ENCODE data around the gene WDR87.
A peak's percentile ranks its signal among the peaks of the same experiment; 100 is the strongest.

Gene WDR87

GRCh38 chr19:37905946-37906868 lies at the start of gene WDR87:
WDR87 (minus strand) TSS chr19:37906594; CDS start chr19:37898239, 8,355 bp downstream.
- no peak for FAIRE-seq
- DNase-seq (ENCODE audit: low spot score), result peak; percentile 48

- FAIRE-seq (no peak), DNase-seq (ENCODE audit: low spot score) (no peak)
Observed at GRCh38 chr19:37955986-37956385, 49.6 kb upstream of the WDR87 start.

- FAIRE-seq (no peak), DNase-seq (ENCODE audit: low spot score) (no peak)
Observed at GRCh38 chr19:37954421-37954874, 48.1 kb upstream of the WDR87 start.

- FAIRE-seq, result no peak
Observed at GRCh38 chr19:37953918-37954303, 47.5 kb upstream of the WDR87 start.

GRCh38 chr19:37953171-37953917 lies 47.0 kb upstream of the WDR87 start:
- no peak for FAIRE-seq
- no peak for DNase-seq (ENCODE audit: low spot score)

More at GRCh38 chr19:37953918-37954303, 47.5 kb upstream of the WDR87 start:
- DNase-seq (ENCODE audit: low spot score), result no peak

- DNase-seq (ENCODE audit: low spot score) (no peak), FAIRE-seq (no peak)
Observed at GRCh38 chr19:37951816-37952210, 45.4 kb upstream of the WDR87 start.

- FAIRE-seq (no peak), DNase-seq (ENCODE audit: low spot score) (no peak)
Observed at GRCh38 chr19:37950471-37951175, 44.2 kb upstream of the WDR87 start.

GRCh38 chr19:37948362-37948761 lies 42.0 kb upstream of the WDR87 start:
- FAIRE-seq (no peak), DNase-seq (ENCODE audit: low spot score) (no peak)

GRCh38 chr19:37947778-37948177 lies 41.4 kb upstream of the WDR87 start:
- FAIRE-seq, result no peak

GRCh38 chr19:37946132-37946531 lies 39.7 kb upstream of the WDR87 start:
- FAIRE-seq (no peak), DNase-seq (ENCODE audit: low spot score) (no peak)

More at GRCh38 chr19:37947778-37948177, 41.4 kb upstream of the WDR87 start:
- no peak for DNase-seq (ENCODE audit: low spot score)

- DNase-seq (ENCODE audit: low spot score) (no peak), FAIRE-seq (no peak)
Observed at GRCh38 chr19:37943480-37943879, 37.1 kb upstream of the WDR87 start.

GRCh38 chr19:37942516-37942902 lies 36.1 kb upstream of the WDR87 start:
- FAIRE-seq (no peak), DNase-seq (ENCODE audit: low spot score) (no peak)

GRCh38 chr19:37941782-37942515 lies 35.6 kb upstream of the WDR87 start:
- FAIRE-seq, result no peak
- DNase-seq (ENCODE audit: low spot score), result no peak

GRCh38 chr19:37938353-37938752 lies 32.0 kb upstream of the WDR87 start:
- FAIRE-seq (no peak), DNase-seq (ENCODE audit: low spot score) (no peak)

- DNase-seq (ENCODE audit: low spot score), result no peak
- no peak for FAIRE-seq
Observed at GRCh38 chr19:37936886-37937285, 30.5 kb upstream of the WDR87 start.

- DNase-seq (ENCODE audit: low spot score) (no peak), FAIRE-seq (no peak)
Observed at GRCh38 chr19:37936166-37936565, 29.8 kb upstream of the WDR87 start.

GRCh38 chr19:37935341-37935740 lies 28.9 kb upstream of the WDR87 start:
- FAIRE-seq (no peak), DNase-seq (ENCODE audit: low spot score) (no peak)

GRCh38 chr19:37933937-37934358 lies 27.6 kb upstream of the WDR87 start:
- FAIRE-seq, result no peak
- DNase-seq (ENCODE audit: low spot score), result no peak

GRCh38 chr19:37932985-37933936 lies 26.9 kb upstream of the WDR87 start:
- DNase-seq (ENCODE audit: low spot score) (no peak), FAIRE-seq (no peak)

Measured in urothelium cell line (cell line).